ENCODE measurements around the gene TACC2. TPM values are rescaled to one million over a fixed set of nuclear protein-coding genes. Genes with fewer than 3 reads are reported as not detected.

Gene TACC2
- total RNA-seq, 2 donors from 2014 or later = 0.19 TPM; not detected in 1

DNA sequence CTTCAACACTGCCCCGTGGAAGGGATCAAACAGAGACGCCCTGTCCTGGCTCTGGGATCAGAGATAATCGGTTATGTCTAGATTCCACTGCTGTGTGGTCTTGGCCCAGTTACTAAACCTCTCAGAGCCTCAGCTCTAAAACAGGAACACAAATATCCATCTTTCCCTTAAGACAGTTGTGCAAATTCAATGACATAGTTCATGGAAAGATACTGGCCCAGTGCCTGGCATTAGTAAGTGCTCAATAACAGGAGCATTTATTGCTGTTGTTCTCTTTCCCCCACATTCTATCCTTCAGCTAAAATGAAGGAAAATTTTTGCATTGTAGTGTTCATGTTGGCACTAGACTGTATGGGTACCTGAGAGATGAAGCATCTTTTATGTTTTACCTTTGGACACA, 58.6 kb downstream of the TACC2 start:
- Mint-ChIP-seq H3K9me3 (no peaks in the 10 kb centered on the region), H3K36me3 (ENCODE audit: insufficient read depth in 2 of 2) (no peaks in the 10 kb centered on the region), H3K27ac (no peak overlapping the region), H3K4me3 (no peak overlapping the region), H3K4me1 (ENCODE audit: low read depth) (no peaks in the 10 kb centered on the region), H3K27me3 (ENCODE audit: low read depth) (peaks cover 21% of the 10 kb centered on the region)
- ATAC-seq (replicated peaks in 1 of 2) = no peak
- DNase-seq = no peak

DNA sequence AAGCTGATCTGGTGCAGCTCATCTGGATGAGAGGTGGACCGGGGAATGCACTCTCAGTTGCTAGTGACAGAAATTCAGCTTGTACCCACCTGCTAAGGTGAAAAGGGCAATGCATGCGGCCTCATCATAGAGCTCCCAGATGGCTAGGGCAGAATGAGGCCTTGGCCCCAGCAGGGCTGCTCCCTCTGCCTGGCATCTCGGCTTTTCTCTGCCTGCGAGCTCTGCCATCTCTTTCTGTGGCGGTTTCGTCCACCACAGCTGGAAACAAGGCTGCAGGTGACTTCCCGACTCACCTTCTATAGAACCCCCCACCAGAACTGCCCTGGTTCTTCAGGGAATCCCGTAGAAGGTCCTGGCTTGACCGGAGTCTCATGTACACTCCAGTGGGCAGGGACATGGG, 60.1 kb downstream of the TACC2 start:
- Mint-ChIP-seq H3K36me3 (ENCODE audit: insufficient read depth in 2 of 2) (no peaks in the 10 kb centered on the region), H3K27me3 (ENCODE audit: low read depth) (peaks cover 16% of the 10 kb centered on the region), H3K4me3 (no peak overlapping the region), H3K4me1 (ENCODE audit: low read depth) (no peaks in the 10 kb centered on the region), H3K27ac (no peak overlapping the region), H3K9me3 (peaks cover 0 to under 1% of the 10 kb centered on the region in 2 donors)
- ATAC-seq (replicated peaks in 1 of 2) (no peak), DNase-seq (no peak)

- Mint-ChIP-seq H3K4me3 (no peak overlapping the region), H3K9me3 (peaks cover 0 to 2% of the 10 kb centered on the region in 2 donors), H3K4me1 (ENCODE audit: low read depth) (no peaks in the 10 kb centered on the region), H3K27ac (no peak overlapping the region), H3K27me3 (ENCODE audit: low read depth) (peaks cover 10% of the 10 kb centered on the region), H3K36me3 (ENCODE audit: insufficient read depth in 2 of 2) (no peaks in the 10 kb centered on the region)
- DNase-seq (no peak), ATAC-seq (replicated peaks in 1 of 2) (no peak)
Observed at GRCh38 chr10:122050311-122050710, 61.3 kb downstream of the TACC2 start.

- H3K27me3 Mint-ChIP-seq (ENCODE audit: low read depth) = peaks cover 10% of the 10 kb centered on the region
- peaks cover 0 to 2% of the 10 kb centered on the region in 2 donors for H3K9me3 Mint-ChIP-seq
- no peaks in the 10 kb centered on the region for H3K4me1 Mint-ChIP-seq (ENCODE audit: low read depth)
- DNase-seq (no peak), ATAC-seq (replicated peaks in 1 of 2) (no peak)
- no peak overlapping the region for H3K27ac Mint-ChIP-seq
- H3K36me3 Mint-ChIP-seq (ENCODE audit: insufficient read depth in 2 of 2) = no peaks in the 10 kb centered on the region
- no peak overlapping the region for H3K4me3 Mint-ChIP-seq
Observed at GRCh38 chr10:122050811-122051210, 61.8 kb downstream of the TACC2 start.

- DNase-seq (no peak), ATAC-seq (replicated peaks in 1 of 2) (no peak)
- peaks cover 0 to 2% of the 10 kb centered on the region in 2 donors for H3K9me3 Mint-ChIP-seq
Observed at GRCh38 chr10:122051609-122052385, 62.8 kb downstream of the TACC2 start.

DNA sequence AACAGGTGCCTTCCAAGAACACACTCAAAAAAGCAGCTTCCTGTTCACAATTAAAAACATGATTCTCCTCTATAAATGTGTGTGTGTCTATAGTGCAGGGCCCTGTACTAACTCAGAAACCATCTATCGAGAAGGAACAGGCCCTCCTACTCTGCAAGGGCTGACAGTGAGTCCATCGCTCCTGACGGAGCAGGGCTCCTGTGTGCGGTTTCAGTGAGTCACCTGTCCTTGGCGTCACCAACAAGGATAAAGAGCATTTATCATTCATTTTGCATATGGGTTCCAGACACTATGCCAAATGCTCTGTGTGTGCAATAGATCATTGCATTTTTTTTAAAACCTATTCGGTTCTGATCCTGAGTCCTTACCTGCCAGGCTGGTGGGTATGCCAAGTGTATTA, 63.7 kb downstream of the TACC2 start:
- H3K27ac Mint-ChIP-seq = no peak overlapping the region
- H3K4me1 Mint-ChIP-seq (ENCODE audit: low read depth) = no peaks in the 10 kb centered on the region
- peaks cover 0 to 2% of the 10 kb centered on the region in 2 donors for H3K9me3 Mint-ChIP-seq
- H3K36me3 Mint-ChIP-seq (ENCODE audit: insufficient read depth in 2 of 2) = no peaks in the 10 kb centered on the region
- DNase-seq (no peak), ATAC-seq (replicated peaks in 1 of 2) (no peak)
- H3K4me3 Mint-ChIP-seq = no peak overlapping the region
- peaks cover 10% of the 10 kb centered on the region for H3K27me3 Mint-ChIP-seq (ENCODE audit: low read depth)

More at GRCh38 chr10:122051609-122052385, 62.8 kb downstream of the TACC2 start:
- Mint-ChIP-seq H3K4me3 (no peak overlapping the region), H3K4me1 (ENCODE audit: low read depth) (no peaks in the 10 kb centered on the region), H3K27me3 (ENCODE audit: low read depth) (peaks cover 10% of the 10 kb centered on the region), H3K36me3 (ENCODE audit: insufficient read depth in 2 of 2) (no peaks in the 10 kb centered on the region), H3K27ac (no peak overlapping the region)

DNA sequence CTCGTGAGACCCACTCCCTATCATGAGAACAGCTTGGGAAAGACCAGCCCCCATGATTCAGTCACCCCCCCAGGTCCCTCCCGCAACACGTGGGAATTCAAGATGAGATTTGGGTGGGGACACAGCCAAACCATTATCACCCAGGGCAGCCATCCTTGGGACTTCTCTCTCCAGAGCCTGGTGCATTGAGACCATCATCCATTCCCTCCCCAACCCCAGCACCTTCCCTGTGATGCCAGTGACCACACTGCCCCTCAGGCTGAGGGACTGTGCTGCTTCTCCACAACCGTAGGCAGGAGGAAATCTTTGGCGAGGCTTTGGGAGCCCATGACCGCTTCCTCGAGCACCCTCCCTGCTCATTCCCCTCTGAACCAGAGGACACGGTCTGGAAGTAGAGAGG, 64.4 kb downstream of the TACC2 start:
- DNase-seq = no peak
- H3K4me1 Mint-ChIP-seq (ENCODE audit: low read depth) = no peaks in the 10 kb centered on the region
- peaks cover 0 to 2% of the 10 kb centered on the region in 2 donors for H3K9me3 Mint-ChIP-seq
- no peak for ATAC-seq (replicated peaks in 1 of 2)
- H3K4me3 Mint-ChIP-seq = no peak overlapping the region
- no peaks in the 10 kb centered on the region for H3K36me3 Mint-ChIP-seq (ENCODE audit: insufficient read depth in 2 of 2)
- H3K27me3 Mint-ChIP-seq (ENCODE audit: low read depth) = peaks cover 10% of the 10 kb centered on the region
- H3K27ac Mint-ChIP-seq = no peak overlapping the region

- no peaks in the 10 kb centered on the region for H3K36me3 Mint-ChIP-seq (ENCODE audit: insufficient read depth in 2 of 2)
- no peak overlapping the region for H3K4me3 Mint-ChIP-seq
- ATAC-seq (replicated peaks in 1 of 2) (no peak), DNase-seq (no peak)
- H3K4me1 Mint-ChIP-seq (ENCODE audit: low read depth) = no peaks in the 10 kb centered on the region
- no peak overlapping the region for H3K27ac Mint-ChIP-seq
- peaks cover 10% of the 10 kb centered on the region for H3K27me3 Mint-ChIP-seq (ENCODE audit: low read depth)
- peaks cover 0 to 2% of the 10 kb centered on the region in 2 donors for H3K9me3 Mint-ChIP-seq
Observed at GRCh38 chr10:122054048-122055025, 65.4 kb downstream of the TACC2 start.

DNA sequence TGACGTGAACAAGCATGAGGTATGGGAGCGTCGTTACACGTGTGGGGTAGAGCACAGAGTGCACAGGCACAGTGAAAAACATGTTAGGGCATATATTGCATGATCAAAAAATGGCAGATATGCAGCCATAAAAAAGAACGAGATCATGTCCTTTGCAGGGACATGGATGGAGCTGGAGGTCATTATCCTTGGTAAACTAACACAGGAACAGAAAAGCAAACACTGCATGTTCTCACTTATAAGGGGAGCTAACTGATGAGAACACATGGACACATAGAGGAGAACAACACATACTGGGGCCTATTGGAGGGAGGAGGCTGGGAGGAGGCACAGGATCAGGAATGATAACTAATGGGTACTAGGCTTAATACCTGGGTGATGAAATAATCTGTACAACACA, 66.3 kb downstream of the TACC2 start:
- no peaks in the 10 kb centered on the region for H3K36me3 Mint-ChIP-seq (ENCODE audit: insufficient read depth in 2 of 2)
- no peaks in the 10 kb centered on the region for H3K4me1 Mint-ChIP-seq (ENCODE audit: low read depth)
- H3K27me3 Mint-ChIP-seq (ENCODE audit: low read depth) = peaks cover 16% of the 10 kb centered on the region
- DNase-seq (no peak), ATAC-seq (replicated peaks in 1 of 2) (no peak)
- H3K27ac Mint-ChIP-seq = no peak overlapping the region
- no peak overlapping the region for H3K4me3 Mint-ChIP-seq
- peaks cover 0 to 2% of the 10 kb centered on the region in 2 donors for H3K9me3 Mint-ChIP-seq

GRCh38 chr10:122056431-122057094, 67.6 kb downstream of the TACC2 start:
- Mint-ChIP-seq H3K36me3 (ENCODE audit: insufficient read depth in 2 of 2) (no peaks in the 10 kb centered on the region), H3K4me3 (no peak overlapping the region), H3K27me3 (ENCODE audit: low read depth) (peaks cover 16% of the 10 kb centered on the region), H3K27ac (no peak overlapping the region), H3K4me1 (ENCODE audit: low read depth) (no peaks in the 10 kb centered on the region), H3K9me3 (peaks cover 0 to 2% of the 10 kb centered on the region in 2 donors)
- ATAC-seq (replicated peaks in 1 of 2) = no peak
- DNase-seq = no peak

- no peak for ATAC-seq (replicated peaks in 1 of 2)
- no peak overlapping the region for H3K27ac Mint-ChIP-seq
- H3K4me1 Mint-ChIP-seq (ENCODE audit: low read depth) = no peaks in the 10 kb centered on the region
- H3K9me3 Mint-ChIP-seq = peaks cover 0 to 2% of the 10 kb centered on the region in 2 donors
- H3K4me3 Mint-ChIP-seq = no peak overlapping the region
- peaks cover 13% of the 10 kb centered on the region for H3K27me3 Mint-ChIP-seq (ENCODE audit: low read depth)
- no peaks in the 10 kb centered on the region for H3K36me3 Mint-ChIP-seq (ENCODE audit: insufficient read depth in 2 of 2)
- DNase-seq = no peak
Observed at GRCh38 chr10:122057841-122058413, 69.0 kb downstream of the TACC2 start.

- Mint-ChIP-seq H3K27ac (no peak overlapping the region), H3K4me3 (no peak overlapping the region), H3K9me3 (no peaks in the 10 kb centered on the region), H3K27me3 (ENCODE audit: low read depth) (peaks cover 6% of the 10 kb centered on the region), H3K36me3 (ENCODE audit: insufficient read depth in 2 of 2) (no peaks in the 10 kb centered on the region), H3K4me1 (ENCODE audit: low read depth) (no peaks in the 10 kb centered on the region)
- DNase-seq = no peak
- ATAC-seq (replicated peaks in 1 of 2) = no peak
Observed at GRCh38 chr10:122060250-122060649, 71.3 kb downstream of the TACC2 start.
